A673 (cell line): ENCODE data around the gene TRPC1. TPM values are rescaled to one million over a fixed set of nuclear protein-coding genes. Genes with fewer than 3 reads are reported as not detected.
A peak's percentile ranks its signal among the peaks of the same experiment; 100 is the strongest.
"Not testable (repeated sequence)": the region's sequence is repeated elsewhere in the genome, so short reads cannot be mapped to it uniquely, and the experiment has no call there.

ENCODE experiments used
- BruUV-seq: library from RNA; stranded (reverse); fragments of 400-500 nt; replicated peaks from 2 replicates; lab custom pipeline; 2021; lab: Mats Ljungman, UMichigan
- CTCF ChIA-PET: fragments of 300-600 bp; sonication (Branson Sonifier 250); formaldehyde crosslinking; loops from one replicate; lab custom pipeline; 2022; ENCODE audit warnings: antibody characterized with exemption; lab: Charles Lee
- POLR2A ChIA-PET: fragments of 300-600 bp; sonication (Branson Sonifier 250); formaldehyde crosslinking; loops from one replicate; lab custom pipeline; 2022; ENCODE audit warnings: antibody characterized with exemption; ENCODE audit not compliant: low non-redundant PET; lab: Charles Lee
- DNase-seq: peaks from one replicate; pipeline ENCODE4 v3.0.0-alpha.2; 2015; ENCODE audit warnings: low spot score
- H3K27ac ChIP-seq: fragments of 200-600 bp; sonication (generic); 2 replicates; pipeline ENCODE4 v1.5.1; 2016; ENCODE audit warnings: mixed run types, low read depth, mild to moderate bottlenecking, mixed read lengths, antibody characterized with exemption, low read length; ENCODE audit not compliant: poor library complexity, severe bottlenecking
- H3K27me3 ChIP-seq: fragments of 200-600 bp; sonication (generic); replicated peaks from 2 replicates; pipeline ENCODE4 v1.6.1; 2017; ENCODE audit warnings: mixed run types, low read depth, mild to moderate bottlenecking, mixed read lengths, antibody characterized with exemption, low read length; ENCODE audit not compliant: insufficient read depth, poor library complexity
- H3K36me3 ChIP-seq: fragments of 200-600 bp; sonication (generic); 2 replicates; pipeline ENCODE4 v1.6.1; 2016; ENCODE audit warnings: mixed run types, mild to moderate bottlenecking, mixed read lengths, antibody characterized with exemption, low read length; ENCODE audit not compliant: insufficient read depth, poor library complexity, severe bottlenecking
- H3K4me1 ChIP-seq: fragments of 200-600 bp; sonication (generic); 2 replicates; pipeline ENCODE4 v1.6.1; 2017; ENCODE audit warnings: mixed run types, mild to moderate bottlenecking, mixed read lengths, antibody characterized with exemption, low read length; ENCODE audit not compliant: insufficient read depth, poor library complexity, severe bottlenecking
- H3K4me3 ChIP-seq: fragments of 200-600 bp; sonication (generic); 2 replicates; pipeline ENCODE4 v1.5.1; 2016; ENCODE audit warnings: low read depth, mixed run types, mild to moderate bottlenecking, mixed read lengths, low read length; ENCODE audit not compliant: poor library complexity, severe bottlenecking
- H3K9me3 ChIP-seq: fragments of 200-600 bp; sonication (generic); 2 replicates; pipeline ENCODE4 v1.6.1; 2016; ENCODE audit warnings: mixed run types, low read depth, mild to moderate bottlenecking, mixed read lengths, antibody characterized with exemption, low read length; ENCODE audit not compliant: poor library complexity, severe bottlenecking
- EZH2 ChIP-seq: fragments of 200-600 bp; sonication (generic); IDR thresholded peaks from 2 replicates; pipeline ENCODE4 v1.6.1; 2017; ENCODE audit warnings: borderline replicate concordance, low read depth, mild to moderate bottlenecking, mixed read lengths, antibody characterized with exemption, low read length; ENCODE audit not compliant: poor library complexity, severe bottlenecking
- intact Hi-C: fragments of 100-400 bp; cut with micrococcal nuclease; formaldehyde crosslinking; loops from one replicate; pipeline ENCODE4 v1.10.0; 2022; ENCODE audit not compliant: unreplicated experiment
- total RNA-seq: library from RNA; stranded (reverse); gene quantifications from 2 replicates; pipeline ENCODE4 v1.2.3, GENCODE V29; 2021
- TF ChIP-seq, protein P1 (sequence below): fragments of 300-800, 200-600 bp; sonication (generic); conservative IDR thresholded peaks from 2 replicates; pipeline ENCODE4 v1.5.1; 2017; ENCODE audit warnings: low read depth, mild to moderate bottlenecking, antibody characterized with exemption, low read length, moderate library complexity, mixed read lengths

TRPC1 gene
- total RNA-seq, 1 experiment from 2014 or later = 0.88 TPM

DNA sequence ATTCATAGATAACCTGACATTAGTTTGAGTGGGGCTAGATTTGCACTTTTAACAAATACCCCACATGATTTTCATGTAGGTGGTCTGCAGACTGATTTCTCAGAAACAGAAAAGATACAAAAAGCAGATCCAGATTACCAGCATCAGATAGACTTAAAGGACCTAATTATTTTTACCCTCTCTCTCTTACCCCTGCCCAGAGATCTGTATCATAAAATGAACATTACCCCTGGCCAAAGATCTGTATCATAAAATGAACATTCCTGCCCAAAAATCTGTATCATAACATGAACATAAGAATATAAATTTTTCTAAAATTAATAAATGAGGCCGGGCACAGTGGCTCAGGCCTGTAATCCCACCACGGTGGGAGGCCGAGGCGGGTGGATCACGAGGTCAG lies 14.6 kb upstream of the TRPC1 start:
- Histone ChIP-seq H3K9me3 (no peaks in the 10 kb centered on the region), H3K36me3 (no peaks in the 10 kb centered on the region), H3K27me3 (no peaks in the 10 kb centered on the region), H3K27ac (no peak overlapping the region), H3K4me1 (no peaks in the 10 kb centered on the region), H3K4me3 (no peak overlapping the region)
- intact Hi-C loops = no loop called here
- POLR2A ChIA-PET = no interaction called here
- BruUV-seq = no TSS peak
- TF ChIP-seq EZH2 = no peak
- TF ChIP-seq, protein P1, sequence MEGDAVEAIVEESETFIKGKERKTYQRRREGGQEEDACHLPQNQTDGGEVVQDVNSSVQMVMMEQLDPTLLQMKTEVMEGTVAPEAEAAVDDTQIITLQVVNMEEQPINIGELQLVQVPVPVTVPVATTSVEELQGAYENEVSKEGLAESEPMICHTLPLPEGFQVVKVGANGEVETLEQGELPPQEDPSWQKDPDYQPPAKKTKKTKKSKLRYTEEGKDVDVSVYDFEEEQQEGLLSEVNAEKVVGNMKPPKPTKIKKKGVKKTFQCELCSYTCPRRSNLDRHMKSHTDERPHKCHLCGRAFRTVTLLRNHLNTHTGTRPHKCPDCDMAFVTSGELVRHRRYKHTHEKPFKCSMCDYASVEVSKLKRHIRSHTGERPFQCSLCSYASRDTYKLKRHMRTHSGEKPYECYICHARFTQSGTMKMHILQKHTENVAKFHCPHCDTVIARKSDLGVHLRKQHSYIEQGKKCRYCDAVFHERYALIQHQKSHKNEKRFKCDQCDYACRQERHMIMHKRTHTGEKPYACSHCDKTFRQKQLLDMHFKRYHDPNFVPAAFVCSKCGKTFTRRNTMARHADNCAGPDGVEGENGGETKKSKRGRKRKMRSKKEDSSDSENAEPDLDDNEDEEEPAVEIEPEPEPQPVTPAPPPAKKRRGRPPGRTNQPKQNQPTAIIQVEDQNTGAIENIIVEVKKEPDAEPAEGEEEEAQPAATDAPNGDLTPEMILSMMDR = no peak
- DNase-seq = no peak
- CTCF ChIA-PET = no interaction called here

DNA sequence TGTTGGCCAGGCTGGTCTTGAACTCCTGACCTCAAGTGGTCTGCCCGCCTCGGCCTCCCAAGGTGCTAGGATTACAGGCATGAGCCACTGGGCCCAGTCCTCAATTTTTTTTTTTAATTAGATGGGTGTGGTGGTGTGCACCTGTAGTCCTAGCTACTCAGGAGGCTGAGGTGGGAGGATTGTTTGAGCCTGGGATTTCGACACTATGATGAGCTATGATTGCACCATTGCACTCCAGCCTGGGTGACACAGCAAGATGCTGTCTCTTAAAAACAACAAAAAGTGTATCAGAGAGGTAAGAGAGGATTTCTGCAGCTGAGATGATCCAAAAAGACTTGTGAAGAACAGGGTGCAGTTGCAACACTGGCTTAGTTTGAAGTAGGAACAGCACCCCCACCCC lies 9.0 kb upstream of the TRPC1 start:
- H3K4me3 ChIP-seq, DNase-seq, H3K27me3 ChIP-seq, H3K4me1 ChIP-seq, H3K36me3 ChIP-seq, CTCF ChIA-PET, POLR2A ChIA-PET, H3K27ac ChIP-seq, H3K9me3 ChIP-seq, intact Hi-C loops, BruUV-seq: not testable (repeated sequence)

DNA sequence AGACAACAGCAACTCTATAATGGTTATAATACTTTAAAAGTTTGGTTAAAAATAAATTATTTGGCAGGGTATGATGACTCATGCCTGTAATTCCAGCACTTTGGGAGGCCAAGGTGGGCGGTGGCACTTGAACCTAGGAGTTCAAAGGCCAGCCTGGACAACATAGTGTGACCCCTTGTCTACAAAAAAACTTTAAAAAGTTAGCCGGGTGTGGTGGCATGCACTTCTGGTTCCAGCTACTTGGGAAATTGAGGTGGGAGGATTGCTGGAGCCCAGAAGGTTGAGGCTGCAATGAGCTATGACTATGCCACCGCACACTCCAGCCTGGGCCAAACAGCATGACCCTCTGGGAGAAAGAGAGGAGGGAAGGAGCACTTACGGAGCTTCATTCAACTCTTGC lies 7.7 kb upstream of the TRPC1 start:
- ChIA-PET POLR2A (no interaction called here), CTCF (no interaction called here)
- Histone ChIP-seq H3K9me3 (no peaks in the 10 kb centered on the region), H3K36me3 (no peaks in the 10 kb centered on the region), H3K4me1 (no peaks in the 10 kb centered on the region), H3K27ac (no peak overlapping the region), H3K4me3 (no peak overlapping the region), H3K27me3 (no peaks in the 10 kb centered on the region)
- TF ChIP-seq EZH2 = no peak
- TF ChIP-seq, protein P1 = no peak
- intact Hi-C loops = no loop called here
- DNase-seq = no peak
- BruUV-seq = no TSS peak

DNA sequence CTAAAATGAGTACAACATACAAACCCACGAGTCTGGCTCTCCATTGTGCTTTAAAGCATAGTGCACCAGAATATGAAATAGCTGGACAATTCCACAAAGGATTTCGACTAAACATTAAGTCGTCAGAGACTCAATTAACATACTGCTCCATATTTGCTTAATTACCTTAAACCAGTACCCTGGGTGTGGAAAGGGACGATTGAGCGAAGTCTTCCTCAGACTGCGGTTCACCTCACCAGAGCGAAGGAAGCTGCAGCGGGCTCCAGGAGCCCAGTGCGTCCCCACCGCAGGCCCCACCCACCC lies 218 bp upstream of the TRPC1 start:
- CTCF ChIA-PET = no interaction called here
- Histone ChIP-seq H3K27ac (no peak overlapping the region), H3K36me3 (no peaks in the 10 kb centered on the region), H3K9me3 (no peaks in the 10 kb centered on the region), H3K27me3 (peaks cover 39% of the 10 kb centered on the region), H3K4me1 (peaks cover 7% of the 10 kb centered on the region), H3K4me3 (peak overlapping the region; percentile 58)
- TF ChIP-seq EZH2 = no peak
- TF ChIP-seq, protein P1 = no peak
- no TSS peak for BruUV-seq
- no peak for DNase-seq
- intact Hi-C loops = no loop called here
- POLR2A ChIA-PET = interaction anchor here (0.6 kb wide), 1 partner anchor 689 kb away, joined by 3 read pairs; no protein-coding TSS in a partner anchor
